ENCODE measurements around the gene DENND2A. TPM values are rescaled to one million over a fixed set of nuclear protein-coding genes. Genes with fewer than 3 reads are reported as not detected.
"Not testable (repeated sequence)": the region's sequence is repeated elsewhere in the genome, so short reads cannot be mapped to it uniquely, and the experiment has no call there.

The DENND2A gene
- total RNA-seq, 1 donor from 2014 or later, result 14.9 TPM

- no peak for DNase-seq (ENCODE audit: low spot score)
These were observed 47.5 kb downstream of the DENND2A start for GRCh38 chr7:140592964-140593671.

- no peak for DNase-seq (ENCODE audit: low spot score)
These were observed 49.3 kb downstream of the DENND2A start for GRCh38 chr7:140591180-140591902.

- no peak for DNase-seq (ENCODE audit: low spot score)
These were observed 53.4 kb downstream of the DENND2A start for GRCh38 chr7:140587243-140587642.

GRCh38 chr7:140586516-140586915, 54.1 kb downstream of the DENND2A start:
- DNase-seq (ENCODE audit: low spot score), result no peak

GRCh38 chr7:140585333-140585732, 55.3 kb downstream of the DENND2A start:
- DNase-seq (ENCODE audit: low spot score), result no peak

- DNase-seq (ENCODE audit: low spot score), result no peak
These were observed 56.3 kb downstream of the DENND2A start for GRCh38 chr7:140584195-140584851.

- no peak for DNase-seq (ENCODE audit: low spot score)
These were observed 59.2 kb downstream of the DENND2A start for GRCh38 chr7:140581411-140581810.

- DNase-seq (ENCODE audit: low spot score), result no peak
These were observed 63.0 kb downstream of the DENND2A start for GRCh38 chr7:140577651-140578050.

GRCh38 chr7:140576589-140576988, 64.0 kb downstream of the DENND2A start:
- DNase-seq (ENCODE audit: low spot score), result no peak

- DNase-seq (ENCODE audit: low spot score), result no peak
These were observed 69.0 kb downstream of the DENND2A start for GRCh38 chr7:140571538-140572122.

GRCh38 chr7:140570120-140570519, 70.5 kb downstream of the DENND2A start:
- no peak for DNase-seq (ENCODE audit: low spot score)

GRCh38 chr7:140568021-140568813, 72.4 kb downstream of the DENND2A start:
- no peak for DNase-seq (ENCODE audit: low spot score)

- DNase-seq (ENCODE audit: low spot score), result not testable (repeated sequence)
These were observed 74.4 kb downstream of the DENND2A start for GRCh38 chr7:140566186-140566585.

- not testable (repeated sequence) for DNase-seq (ENCODE audit: low spot score)
These were observed 74.9 kb downstream of the DENND2A start for GRCh38 chr7:140565761-140566160.

GRCh38 chr7:140564643-140565042, 76.0 kb downstream of the DENND2A start:
- DNase-seq (ENCODE audit: low spot score), result no peak

GRCh38 chr7:140562926-140563481, 77.6 kb downstream of the DENND2A start:
- no peak for DNase-seq (ENCODE audit: low spot score)

GRCh38 chr7:140559410-140559809, 81.2 kb downstream of the DENND2A start:
- no peak for DNase-seq (ENCODE audit: low spot score)

GRCh38 chr7:140557809-140558518, 82.6 kb downstream of the DENND2A start:
- no peak for DNase-seq (ENCODE audit: low spot score)

- no peak for DNase-seq (ENCODE audit: low spot score)
These were observed 83.5 kb downstream of the DENND2A start for GRCh38 chr7:140557069-140557468.

- not testable (repeated sequence) for DNase-seq (ENCODE audit: low spot score)
These were observed 87.4 kb downstream of the DENND2A start for GRCh38 chr7:140553236-140553635.

All from ureter (tissue), 1 donor.